Ishikawa (cell line): ENCODE results near the gene AGO3.

ENCODE experiments used
- CEBPB ChIP-seq: IDR thresholded peaks from 2 replicates; pipeline ENCODE4 v1.6.1; 2012
- CREB1 ChIP-seq: IDR thresholded peaks from 2 replicates; pipeline ENCODE4 v1.6.1; 2012; ENCODE audit warnings: low read depth
- EGR1 ChIP-seq: IDR thresholded peaks from 2 replicates; pipeline ENCODE4 v1.6.1; 2012
- EP300 ChIP-seq: IDR thresholded peaks from 2 replicates; pipeline ENCODE4 v1.6.1; 2012; ENCODE audit warnings: borderline replicate concordance
- FOXM1 ChIP-seq: IDR thresholded peaks from 2 replicates; pipeline ENCODE4 v1.6.1; 2012; ENCODE audit warnings: low read depth, borderline replicate concordance
- NFIC ChIP-seq: IDR thresholded peaks from 2 replicates; pipeline ENCODE4 v1.6.1; 2012
- RAD21 ChIP-seq: IDR thresholded peaks from 2 replicates; pipeline ENCODE4 v1.6.1; 2012; ENCODE audit warnings: low read depth
- TAF1 ChIP-seq: IDR thresholded peaks from 2 replicates; pipeline ENCODE4 v1.6.1; 2012; ENCODE audit warnings: low read depth, mild to moderate bottlenecking
- TCF12 ChIP-seq: IDR thresholded peaks from 2 replicates; pipeline ENCODE4 v1.6.1; 2012; ENCODE audit warnings: low read depth
- TEAD4 ChIP-seq: IDR thresholded peaks from 2 replicates; pipeline ENCODE4 v1.6.1; 2012
- YY1 ChIP-seq: IDR thresholded peaks from 2 replicates; pipeline ENCODE4 v1.6.1; 2012; ENCODE audit warnings: low read depth
- ZBTB7A ChIP-seq: IDR thresholded peaks from 2 replicates; pipeline ENCODE4 v1.6.1; 2012; ENCODE audit warnings: low read depth
- TF ChIP-seq, protein P1 (sequence below): IDR thresholded peaks from 2 replicates; pipeline ENCODE4 v1.6.1; 2012
- TF ChIP-seq, protein P2 (sequence below): IDR thresholded peaks from 2 replicates; pipeline ENCODE4 v1.6.1; 2012; ENCODE audit warnings: low read depth, mild to moderate bottlenecking
- TF ChIP-seq, protein P3 (sequence below): IDR thresholded peaks from 2 replicates; pipeline ENCODE4 v1.6.1; 2012

AGO3 gene

DNA sequence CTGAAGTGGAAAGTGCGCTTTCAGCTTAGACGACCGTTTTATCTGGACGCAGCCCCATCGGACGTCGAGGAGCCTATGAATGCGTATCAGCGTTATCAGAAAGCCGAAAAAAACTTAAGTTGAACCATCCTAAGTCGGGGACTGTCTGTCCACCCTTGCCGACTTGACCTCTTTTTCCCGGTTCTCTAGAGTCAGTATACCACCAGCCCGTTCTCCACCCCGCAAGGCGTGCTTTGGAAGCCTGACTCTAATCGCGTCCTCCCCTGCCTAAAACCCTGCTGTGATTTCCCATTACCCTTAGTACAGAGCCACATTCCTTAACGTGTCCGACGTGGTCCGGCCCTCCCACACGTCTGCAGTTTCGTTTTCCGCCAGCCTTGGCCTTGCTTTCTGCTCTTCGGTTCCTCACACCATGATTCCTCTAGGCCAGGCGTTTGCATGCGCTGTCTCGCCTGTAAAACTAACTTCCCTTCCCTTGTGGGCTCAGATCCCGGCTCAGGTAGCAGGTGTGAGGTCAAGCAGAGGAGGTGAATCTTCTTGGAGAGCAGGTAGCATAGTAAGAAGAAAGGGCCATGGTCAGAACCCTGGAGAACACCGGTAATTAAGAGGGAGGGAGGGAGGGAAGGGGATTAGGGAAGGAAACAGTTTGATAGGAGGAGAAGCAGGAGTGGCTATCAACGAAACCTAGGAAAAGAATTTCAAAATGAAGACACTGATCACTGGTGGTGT is 158.7 kb downstream of the AGO3 start:
- TF ChIP-seq TEAD4 (peak; percentile 79), CEBPB (no peak), ZBTB7A (no peak), TCF12 (no peak), EGR1 (peak; percentile 43; the same call in 1 of the 2 replicates), CREB1 (no peak), FOXM1 (no peak)
- TF ChIP-seq, protein P1, sequence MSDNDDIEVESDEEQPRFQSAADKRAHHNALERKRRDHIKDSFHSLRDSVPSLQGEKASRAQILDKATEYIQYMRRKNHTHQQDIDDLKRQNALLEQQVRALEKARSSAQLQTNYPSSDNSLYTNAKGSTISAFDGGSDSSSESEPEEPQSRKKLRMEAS, result peak; percentile 53

DNA sequence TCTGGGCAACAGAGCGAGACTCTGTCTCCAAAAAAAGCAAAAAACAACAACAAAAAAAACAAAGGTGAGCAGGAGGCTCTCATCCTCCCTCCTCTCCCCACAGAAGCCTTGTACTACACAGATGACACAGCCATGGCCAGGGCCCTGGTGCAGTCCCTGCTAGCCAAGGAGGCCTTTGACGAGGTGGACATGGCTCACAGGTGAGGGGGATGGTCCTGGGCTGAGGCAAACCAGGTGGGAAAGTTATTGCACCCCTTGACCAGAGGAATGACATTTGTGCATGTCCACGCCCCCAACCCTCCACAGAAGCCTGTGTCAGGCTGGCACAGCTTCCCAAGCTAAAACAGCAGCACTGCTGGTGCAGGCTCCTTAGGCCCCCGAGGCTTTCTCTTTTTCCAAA is 160.2 kb downstream of the AGO3 start:
- TF ChIP-seq TEAD4 (no peak), FOXM1 (no peak), TCF12 (no peak), CREB1 (no peak), CEBPB (no peak), ZBTB7A (no peak), TAF1 (no peak), EGR1 (no peak), YY1 (no peak), RAD21 (no peak), EP300 (no peak), NFIC (no peak)
- TF ChIP-seq, protein P2, sequence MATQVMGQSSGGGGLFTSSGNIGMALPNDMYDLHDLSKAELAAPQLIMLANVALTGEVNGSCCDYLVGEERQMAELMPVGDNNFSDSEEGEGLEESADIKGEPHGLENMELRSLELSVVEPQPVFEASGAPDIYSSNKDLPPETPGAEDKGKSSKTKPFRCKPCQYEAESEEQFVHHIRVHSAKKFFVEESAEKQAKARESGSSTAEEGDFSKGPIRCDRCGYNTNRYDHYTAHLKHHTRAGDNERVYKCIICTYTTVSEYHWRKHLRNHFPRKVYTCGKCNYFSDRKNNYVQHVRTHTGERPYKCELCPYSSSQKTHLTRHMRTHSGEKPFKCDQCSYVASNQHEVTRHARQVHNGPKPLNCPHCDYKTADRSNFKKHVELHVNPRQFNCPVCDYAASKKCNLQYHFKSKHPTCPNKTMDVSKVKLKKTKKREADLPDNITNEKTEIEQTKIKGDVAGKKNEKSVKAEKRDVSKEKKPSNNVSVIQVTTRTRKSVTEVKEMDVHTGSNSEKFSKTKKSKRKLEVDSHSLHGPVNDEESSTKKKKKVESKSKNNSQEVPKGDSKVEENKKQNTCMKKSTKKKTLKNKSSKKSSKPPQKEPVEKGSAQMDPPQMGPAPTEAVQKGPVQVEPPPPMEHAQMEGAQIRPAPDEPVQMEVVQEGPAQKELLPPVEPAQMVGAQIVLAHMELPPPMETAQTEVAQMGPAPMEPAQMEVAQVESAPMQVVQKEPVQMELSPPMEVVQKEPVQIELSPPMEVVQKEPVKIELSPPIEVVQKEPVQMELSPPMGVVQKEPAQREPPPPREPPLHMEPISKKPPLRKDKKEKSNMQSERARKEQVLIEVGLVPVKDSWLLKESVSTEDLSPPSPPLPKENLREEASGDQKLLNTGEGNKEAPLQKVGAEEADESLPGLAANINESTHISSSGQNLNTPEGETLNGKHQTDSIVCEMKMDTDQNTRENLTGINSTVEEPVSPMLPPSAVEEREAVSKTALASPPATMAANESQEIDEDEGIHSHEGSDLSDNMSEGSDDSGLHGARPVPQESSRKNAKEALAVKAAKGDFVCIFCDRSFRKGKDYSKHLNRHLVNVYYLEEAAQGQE, result no peak
- TF ChIP-seq, protein P3, sequence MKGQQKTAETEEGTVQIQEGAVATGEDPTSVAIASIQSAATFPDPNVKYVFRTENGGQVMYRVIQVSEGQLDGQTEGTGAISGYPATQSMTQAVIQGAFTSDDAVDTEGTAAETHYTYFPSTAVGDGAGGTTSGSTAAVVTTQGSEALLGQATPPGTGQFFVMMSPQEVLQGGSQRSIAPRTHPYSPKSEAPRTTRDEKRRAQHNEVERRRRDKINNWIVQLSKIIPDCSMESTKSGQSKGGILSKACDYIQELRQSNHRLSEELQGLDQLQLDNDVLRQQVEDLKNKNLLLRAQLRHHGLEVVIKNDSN, result no peak
- TF ChIP-seq, protein P1, result no peak

DNA sequence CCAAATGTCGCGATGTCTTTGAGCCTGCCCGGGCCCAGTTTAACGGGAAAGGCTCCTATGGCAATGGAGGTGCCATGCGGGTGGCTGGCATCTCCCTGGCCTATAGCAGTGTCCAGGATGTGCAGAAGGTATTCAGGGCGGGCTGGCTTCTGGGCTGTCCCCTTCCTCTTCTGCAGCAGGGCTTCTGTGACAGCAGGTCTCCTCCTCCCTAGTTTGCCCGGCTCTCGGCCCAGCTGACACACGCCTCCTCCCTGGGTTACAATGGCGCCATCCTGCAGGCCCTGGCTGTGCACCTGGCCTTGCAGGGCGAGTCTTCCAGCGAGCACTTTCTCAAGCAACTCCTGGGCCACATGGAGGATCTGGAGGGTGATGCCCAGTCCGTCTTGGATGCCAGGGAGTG is 160.8 kb downstream of the AGO3 start:
- TF ChIP-seq, protein P2, result no peak
- no peak for TF ChIP-seq TAF1
- no peak for TF ChIP-seq TCF12
- TF ChIP-seq, protein P3, result no peak
- TF ChIP-seq TEAD4, result no peak
- no peak for TF ChIP-seq YY1
- no peak for TF ChIP-seq RAD21

DNA sequence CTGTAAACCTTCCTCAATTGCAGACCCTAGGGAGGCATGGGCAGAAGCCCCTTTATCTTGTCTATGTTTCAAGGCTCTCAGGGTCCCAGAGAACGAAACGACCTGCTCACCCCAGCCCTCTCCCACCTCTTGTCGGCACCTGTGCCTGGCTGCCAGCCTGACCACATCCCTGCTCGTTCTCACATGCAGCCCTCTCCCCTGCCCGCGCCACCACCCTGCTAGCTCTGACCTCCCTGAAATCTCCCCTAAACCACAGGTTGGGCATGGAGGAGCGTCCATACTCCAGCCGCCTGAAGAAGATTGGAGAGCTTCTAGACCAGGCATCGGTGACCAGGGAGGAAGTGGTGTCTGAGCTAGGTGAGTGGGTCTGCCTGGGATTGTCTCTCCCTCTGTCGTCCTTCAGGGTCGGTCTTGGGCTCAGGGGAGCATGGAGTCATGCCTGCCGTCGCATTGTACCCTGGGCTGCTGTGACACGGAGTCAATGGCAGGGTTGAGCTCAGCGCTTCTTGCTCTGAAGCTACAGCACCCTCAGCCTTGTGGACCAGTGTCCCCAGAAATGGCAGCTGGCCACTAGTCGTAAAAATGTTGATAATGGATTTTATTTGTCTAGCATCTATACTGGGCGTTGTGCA is 161.4 kb downstream of the AGO3 start:
- TF ChIP-seq TEAD4 (no peak), CREB1 (no peak), ZBTB7A (no peak), EGR1 (no peak), TCF12 (no peak), TAF1 (no peak), FOXM1 (no peak), RAD21 (no peak), NFIC (no peak), CEBPB (no peak), EP300 (no peak), YY1 (no peak)
- TF ChIP-seq, protein P3, result no peak
- TF ChIP-seq, protein P1, result no peak
- TF ChIP-seq, protein P2, result no peak
